PC-9 (cell line): ENCODE measurements around the gene SLC9C1. TPM values are rescaled to one million over a fixed set of nuclear protein-coding genes. Genes with fewer than 3 reads are reported as not detected.

Experiments used
- BruUV-seq: library from RNA; stranded (reverse); fragments of 400-500 nt; replicated peaks from 2 replicates; lab custom pipeline; 2021; lab: Mats Ljungman, UMichigan
- CTCF ChIA-PET: fragments of 300-600 bp; sonication (Branson Sonifier 250); formaldehyde crosslinking; loops from one replicate; lab custom pipeline; 2022; ENCODE audit warnings: antibody characterized with exemption; lab: Charles Lee
- POLR2A ChIA-PET: fragments of 300-600 bp; sonication (Branson Sonifier 250); formaldehyde crosslinking; loops from one replicate; lab custom pipeline; 2022; ENCODE audit warnings: antibody characterized with exemption; ENCODE audit not compliant: unreplicated experiment; lab: Charles Lee
- DNase-seq, 2 experiments: peaks; one replicate each; pipeline versions ENCODE4 v3.0.0 to v3.0.0-alpha.2; 2015 to 2022; ENCODE audit warnings: mixed read lengths in 1 of 2
- H2AFZ ChIP-seq: fragments of 200-600 bp; sonication (generic); 2 replicates; pipeline ENCODE4 v1.8.1; 2017; ENCODE audit warnings: antibody characterized with exemption
- H3F3A ChIP-seq: fragments of 200-600 bp; sonication (generic); 2 replicates; pipeline ENCODE4 v1.8.1; 2017; ENCODE audit warnings: antibody characterized with exemption, mild to moderate bottlenecking, low read depth; ENCODE audit not compliant: insufficient read depth
- H3K27ac ChIP-seq: fragments of 200-600 bp; sonication (generic); 2 replicates; pipeline ENCODE4 v1.6.1; 2016; ENCODE audit warnings: mixed run types
- H3K27me3 ChIP-seq: fragments of 200-600 bp; sonication (generic); 2 replicates; pipeline ENCODE4 v1.6.1; 2016; ENCODE audit warnings: low read depth, mixed run types; ENCODE audit not compliant: insufficient read depth
- H3K36me3 ChIP-seq: fragments of 200-600 bp; sonication (generic); 2 replicates; pipeline ENCODE4 v1.6.1; 2016; ENCODE audit warnings: low read depth, mixed run types
- H3K4me1 ChIP-seq: fragments of 200-600 bp; sonication (generic); replicated peaks from 2 replicates; pipeline ENCODE4 v1.6.1; 2016; ENCODE audit warnings: mixed run types; ENCODE audit not compliant: insufficient read depth
- H3K4me2 ChIP-seq: fragments of 200-600 bp; sonication (generic); 2 replicates; pipeline ENCODE4 v1.6.1; 2017; ENCODE audit warnings: mixed run types
- H3K4me3 ChIP-seq: fragments of 200-600 bp; sonication (generic); 2 replicates; pipeline ENCODE4 v1.6.1; 2016; ENCODE audit warnings: mixed run types
- H3K79me2 ChIP-seq: fragments of 200-600 bp; sonication (generic); 2 replicates; pipeline ENCODE4 v1.6.1; 2017; ENCODE audit warnings: low read depth, mixed run types
- H3K9me2 ChIP-seq: fragments of 200-600 bp; sonication (generic); 2 replicates; pipeline ENCODE4 v1.8.1; 2017; ENCODE audit warnings: mild to moderate bottlenecking; ENCODE audit not compliant: insufficient read depth
- H3K9me3 ChIP-seq: fragments of 200-600 bp; sonication (generic); 2 replicates; pipeline ENCODE4 v1.8.1; 2016; ENCODE audit warnings: low read depth; ENCODE audit not compliant: insufficient read depth
- H4K20me1 ChIP-seq: fragments of 200-600 bp; sonication (generic); 2 replicates; pipeline ENCODE4 v1.8.1; 2017; ENCODE audit not compliant: insufficient read depth
- CTCF ChIP-seq: fragments of 200-600 bp; sonication (generic); conservative IDR thresholded peaks from 2 replicates; pipeline ENCODE4 v1.6.1; 2017; ENCODE audit warnings: mixed run types, antibody characterized with exemption, mild to moderate bottlenecking, moderate library complexity
- EZH2 ChIP-seq: fragments of 200-600 bp; sonication (generic); IDR thresholded peaks from 2 replicates; pipeline ENCODE4 v1.8.0; 2017; ENCODE audit warnings: antibody characterized with exemption, low read depth
- intact Hi-C: fragments of 100-400 bp; cut with micrococcal nuclease; formaldehyde crosslinking; loops from one replicate; pipeline ENCODE4 v1.10.0; 2022; ENCODE audit not compliant: unreplicated experiment
- total RNA-seq: library from RNA; stranded (reverse); gene quantifications from 2 replicates; pipeline ENCODE4 v1.2.3, GENCODE V29; 2021

The SLC9C1 gene
- total RNA-seq, 1 experiment from 2014 or later = not detected

GRCh38 chr3:112335434-112335781, 41.4 kb upstream of the SLC9C1 start:
- no peak overlapping the region for H2AFZ ChIP-seq
- POLR2A ChIA-PET = no interaction called here
- CTCF ChIA-PET = interaction anchor here (0.6 kb wide), 1 partner anchor 197 kb away, joined by 3 read pairs; no protein-coding TSS in a partner anchor
- H3F3A ChIP-seq = no peaks in the 10 kb centered on the region
- no peaks in the 10 kb centered on the region for H3K79me2 ChIP-seq
- H3K36me3 ChIP-seq = no peaks in the 10 kb centered on the region
- H3K4me3 ChIP-seq = no peak overlapping the region
- H3K9me2 ChIP-seq = no peaks in the 10 kb centered on the region
- no peaks in the 10 kb centered on the region for H3K4me1 ChIP-seq
- H3K27me3 ChIP-seq = no peaks in the 10 kb centered on the region
- DNase-seq = no peak
- TF ChIP-seq CTCF = no peak
- TF ChIP-seq EZH2 = no peak
- no peak overlapping the region for H3K27ac ChIP-seq
- no TSS peak for BruUV-seq
- H4K20me1 ChIP-seq = no peaks in the 10 kb centered on the region
- H3K9me3 ChIP-seq = no peaks in the 10 kb centered on the region
- intact Hi-C loops = no loop called here
- no peak overlapping the region for H3K4me2 ChIP-seq

- Histone ChIP-seq H3F3A (no peaks in the 10 kb centered on the region), H3K27ac (no peak overlapping the region), H3K9me2 (no peaks in the 10 kb centered on the region), H3K36me3 (no peaks in the 10 kb centered on the region), H3K4me3 (no peak overlapping the region), H3K27me3 (no peaks in the 10 kb centered on the region), H3K79me2 (no peaks in the 10 kb centered on the region), H2AFZ (no peak overlapping the region), H3K4me2 (no peak overlapping the region), H4K20me1 (no peaks in the 10 kb centered on the region), H3K9me3 (no peaks in the 10 kb centered on the region), H3K4me1 (no peaks in the 10 kb centered on the region)
- intact Hi-C loops = no loop called here
- no TSS peak for BruUV-seq
- POLR2A ChIA-PET = no interaction called here
- no peak for DNase-seq
- CTCF ChIA-PET = interaction anchor here (0.6 kb wide), 1 partner anchor 198 kb away, joined by 3 read pairs; no protein-coding TSS in a partner anchor
- TF ChIP-seq EZH2 (no peak), CTCF (no peak)
Observed at GRCh38 chr3:112334691-112335433, 40.8 kb upstream of the SLC9C1 start.

GRCh38 chr3:112333381-112334317, 39.6 kb upstream of the SLC9C1 start:
- Histone ChIP-seq H3K27me3 (no peaks in the 10 kb centered on the region), H4K20me1 (no peaks in the 10 kb centered on the region), H3K4me3 (no peak overlapping the region), H3K4me1 (no peaks in the 10 kb centered on the region), H3K36me3 (no peaks in the 10 kb centered on the region), H3K27ac (no peak overlapping the region), H3K79me2 (no peaks in the 10 kb centered on the region), H3K9me2 (no peaks in the 10 kb centered on the region), H3F3A (no peaks in the 10 kb centered on the region), H2AFZ (no peak overlapping the region), H3K4me2 (no peak overlapping the region), H3K9me3 (no peaks in the 10 kb centered on the region)
- intact Hi-C loops = no loop called here
- no TSS peak for BruUV-seq
- ChIA-PET CTCF (no interaction called here), POLR2A (interaction anchor here (0.5 kb wide), 1 partner anchor 249 kb away, joined by 5 read pairs; no protein-coding TSS in a partner anchor)
- no peak for DNase-seq
- TF ChIP-seq CTCF = no peak
- no peak for TF ChIP-seq EZH2
